GM18520 (cell line): ENCODE measurements around the gene RPS6KA1.

Experiments
- ATAC-seq: cut with Tn5 transposase; IDR thresholded peaks from one replicate; pipeline ENCODE4 v1.9.1; 2021; ENCODE audit not compliant: unreplicated experiment

RPS6KA1 gene

GRCh38 chr1:26531651-26532131, 2.1 kb downstream of the RPS6KA1 start:
- no peak for ATAC-seq

GRCh38 chr1:26533951-26534509, 4.5 kb downstream of the RPS6KA1 start:
- ATAC-seq: no peak

GRCh38 chr1:26535201-26535600, 5.6 kb downstream of the RPS6KA1 start:
- ATAC-seq: no peak

GRCh38 chr1:26536081-26536480, 6.5 kb downstream of the RPS6KA1 start:
- ATAC-seq: no peak

- no peak for ATAC-seq
Observed at GRCh38 chr1:26536521-26536920, 7.0 kb downstream of the RPS6KA1 start.

- no peak for ATAC-seq
Observed at GRCh38 chr1:26537951-26538352, 8.4 kb downstream of the RPS6KA1 start.

GRCh38 chr1:26538480-26539412, 9.2 kb downstream of the RPS6KA1 start:
- ATAC-seq: no peak

DNA sequence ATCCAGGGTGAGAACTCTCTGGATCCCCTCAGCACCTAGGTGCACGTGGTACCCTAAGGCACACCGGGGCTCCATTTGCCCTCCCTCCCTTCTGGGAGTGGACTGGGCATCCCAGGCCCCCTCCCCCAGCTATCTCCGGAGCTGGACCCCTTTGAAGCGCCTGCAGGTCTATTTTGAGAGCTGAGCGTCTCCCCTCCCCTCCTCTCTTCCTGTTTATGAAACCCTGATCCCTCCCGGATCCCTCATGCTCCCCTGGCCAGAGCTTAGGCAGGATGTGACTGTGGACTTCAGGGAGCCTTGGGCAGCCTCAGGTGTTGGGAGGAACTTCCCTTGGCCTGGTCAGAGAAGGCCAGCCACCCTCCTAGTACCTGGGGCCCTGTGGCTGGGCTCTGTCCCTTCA, 10.2 kb downstream of the RPS6KA1 start:
- ATAC-seq: no peak

GRCh38 chr1:26540351-26540750, 10.8 kb downstream of the RPS6KA1 start:
- ATAC-seq: no peak

DNA sequence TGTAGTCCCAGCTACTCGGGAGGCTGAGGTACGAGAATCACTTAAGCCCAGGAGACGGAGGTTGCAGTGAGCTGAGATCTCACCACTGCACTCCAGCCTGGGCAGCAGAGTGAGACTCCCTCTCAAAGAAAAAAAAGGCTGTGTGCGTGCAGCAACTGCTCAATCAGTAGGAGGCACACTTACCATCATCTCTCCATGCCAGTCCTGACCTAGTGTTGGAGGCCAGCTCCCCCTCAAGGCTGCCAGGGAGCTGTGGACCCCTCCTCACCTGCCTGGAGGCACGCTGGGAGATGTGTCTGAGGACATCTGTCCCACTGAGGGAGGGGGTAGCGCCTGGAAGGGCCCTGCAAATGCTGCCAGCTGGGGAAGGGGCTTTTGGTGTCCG, 11.9 kb downstream of the RPS6KA1 start:
- ATAC-seq: no peak

GRCh38 chr1:26541816-26542711, 12.5 kb downstream of the RPS6KA1 start:
- peak; percentile 33 for ATAC-seq

- no peak for ATAC-seq
Observed at GRCh38 chr1:26542771-26543451, 13.3 kb downstream of the RPS6KA1 start.

GRCh38 chr1:26543462-26543861, 13.9 kb downstream of the RPS6KA1 start:
- no peak for ATAC-seq

DNA sequence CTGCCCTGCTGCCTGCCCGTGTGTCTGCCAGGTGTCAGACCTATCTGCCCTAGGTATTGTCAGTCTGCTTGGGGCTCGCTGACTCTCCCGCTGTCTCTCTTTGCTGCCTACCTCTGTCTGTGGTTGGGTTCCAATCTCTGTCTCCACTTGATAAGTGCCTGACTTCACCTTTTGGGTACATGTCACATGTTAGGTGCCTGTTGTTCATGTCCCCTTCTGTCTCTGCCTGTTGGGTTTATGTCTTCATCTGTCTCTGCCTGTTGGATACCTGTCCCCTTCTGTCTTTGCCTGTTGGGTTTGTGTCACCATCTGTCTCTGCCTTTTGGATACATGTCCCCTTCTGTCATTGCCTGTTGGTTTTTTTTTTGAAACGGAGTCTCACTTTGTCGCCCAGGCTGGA, 14.6 kb downstream of the RPS6KA1 start:
- ATAC-seq: no peak

DNA sequence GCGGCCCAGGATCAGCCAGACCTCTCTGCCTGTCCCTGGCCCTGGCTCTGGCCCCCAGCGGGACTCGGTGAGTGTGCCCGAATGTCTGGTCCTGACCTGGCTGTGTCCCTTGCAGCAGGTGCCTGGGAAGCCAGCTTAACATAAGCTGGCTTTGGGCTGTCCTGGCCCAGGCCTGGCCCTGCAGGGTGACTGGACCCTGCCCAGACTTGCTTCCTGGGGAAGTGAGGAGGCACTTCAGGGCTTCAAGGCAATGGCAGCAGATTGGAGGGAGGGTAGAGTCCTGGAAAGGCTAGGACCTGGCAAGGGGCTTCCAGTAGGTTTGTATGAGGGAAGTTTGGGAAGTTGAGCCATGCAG, 16.4 kb downstream of the RPS6KA1 start:
- no peak for ATAC-seq

GRCh38 chr1:26546375-26546774, 16.8 kb downstream of the RPS6KA1 start:
- ATAC-seq: no peak

DNA sequence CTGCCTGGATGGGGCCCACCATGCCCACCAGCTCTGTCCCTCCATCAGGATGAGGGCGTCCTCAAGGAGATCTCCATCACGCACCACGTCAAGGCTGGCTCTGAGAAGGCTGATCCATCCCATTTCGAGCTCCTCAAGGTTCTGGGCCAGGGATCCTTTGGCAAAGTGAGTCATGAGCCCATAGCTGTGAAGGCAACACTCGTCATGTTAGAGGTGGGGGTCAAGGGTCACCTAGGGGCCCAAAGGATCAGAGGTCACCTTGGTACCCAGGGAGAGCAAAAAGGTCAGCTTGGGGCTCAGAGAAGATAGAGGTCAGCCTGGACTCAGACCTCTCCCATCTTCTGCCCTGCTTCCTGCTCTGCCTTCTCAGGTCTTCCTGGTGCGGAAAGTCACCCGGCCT, 17.3 kb downstream of the RPS6KA1 start:
- ATAC-seq: no peak

- ATAC-seq: no peak
Observed at GRCh38 chr1:26548841-26549240, 19.3 kb downstream of the RPS6KA1 start.

DNA sequence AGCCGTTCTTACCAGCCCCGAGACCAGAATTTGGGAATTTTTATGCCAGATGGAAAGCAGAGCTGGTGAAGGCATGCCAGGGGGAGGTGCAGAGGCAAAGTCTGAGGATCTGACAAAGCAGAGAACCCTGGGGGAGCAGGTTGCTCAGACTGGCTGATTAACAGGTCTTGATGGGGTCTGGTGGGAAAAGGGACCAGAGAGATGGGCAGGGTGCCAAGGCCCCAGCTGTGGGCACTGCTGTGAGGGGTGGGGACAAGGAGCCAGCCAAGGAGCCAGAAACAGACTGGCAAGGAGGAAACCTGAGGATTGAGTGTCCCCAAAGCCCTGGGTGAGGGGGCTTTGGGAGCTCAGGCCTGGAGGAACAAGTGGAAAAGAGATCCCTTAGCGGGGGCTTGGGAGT, 21.4 kb downstream of the RPS6KA1 start:
- no peak for ATAC-seq

- ATAC-seq: no peak
Observed at GRCh38 chr1:26552720-26553119, 23.2 kb downstream of the RPS6KA1 start.
